ENCODE results near the gene PPOX.
A peak's percentile ranks its signal among the peaks of the same experiment; 100 is the strongest.

PPOX gene

DNA sequence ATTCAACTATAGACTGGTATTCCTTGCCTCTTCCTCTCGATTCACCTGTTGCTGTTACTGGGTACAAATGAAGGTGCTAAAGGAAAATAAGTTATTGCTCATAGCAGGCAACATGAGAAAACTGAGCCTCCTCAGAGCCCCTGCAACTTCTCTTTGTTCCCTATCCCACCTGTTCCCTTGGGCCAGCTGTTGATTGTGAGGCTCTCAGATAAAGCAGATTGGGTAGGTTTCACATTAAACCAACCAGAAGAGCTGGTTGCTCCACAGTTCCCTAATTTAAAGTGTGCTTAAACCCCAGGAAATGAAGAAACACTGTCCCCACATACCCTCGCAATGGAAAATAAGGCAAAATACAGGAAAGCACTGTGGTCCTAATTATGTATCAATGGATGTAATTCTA, 38.6 kb upstream of the PPOX start:
- DNase-seq (ENCODE audit: low spot score) = no peak
- TF ChIP-seq, protein P1, sequence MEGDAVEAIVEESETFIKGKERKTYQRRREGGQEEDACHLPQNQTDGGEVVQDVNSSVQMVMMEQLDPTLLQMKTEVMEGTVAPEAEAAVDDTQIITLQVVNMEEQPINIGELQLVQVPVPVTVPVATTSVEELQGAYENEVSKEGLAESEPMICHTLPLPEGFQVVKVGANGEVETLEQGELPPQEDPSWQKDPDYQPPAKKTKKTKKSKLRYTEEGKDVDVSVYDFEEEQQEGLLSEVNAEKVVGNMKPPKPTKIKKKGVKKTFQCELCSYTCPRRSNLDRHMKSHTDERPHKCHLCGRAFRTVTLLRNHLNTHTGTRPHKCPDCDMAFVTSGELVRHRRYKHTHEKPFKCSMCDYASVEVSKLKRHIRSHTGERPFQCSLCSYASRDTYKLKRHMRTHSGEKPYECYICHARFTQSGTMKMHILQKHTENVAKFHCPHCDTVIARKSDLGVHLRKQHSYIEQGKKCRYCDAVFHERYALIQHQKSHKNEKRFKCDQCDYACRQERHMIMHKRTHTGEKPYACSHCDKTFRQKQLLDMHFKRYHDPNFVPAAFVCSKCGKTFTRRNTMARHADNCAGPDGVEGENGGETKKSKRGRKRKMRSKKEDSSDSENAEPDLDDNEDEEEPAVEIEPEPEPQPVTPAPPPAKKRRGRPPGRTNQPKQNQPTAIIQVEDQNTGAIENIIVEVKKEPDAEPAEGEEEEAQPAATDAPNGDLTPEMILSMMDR (IDR thresholded peaks at IDR 0.05) = no peak
- H3K27ac ChIP-seq = no peak overlapping the region
- H3K4me3 ChIP-seq = no peak overlapping the region

DNA sequence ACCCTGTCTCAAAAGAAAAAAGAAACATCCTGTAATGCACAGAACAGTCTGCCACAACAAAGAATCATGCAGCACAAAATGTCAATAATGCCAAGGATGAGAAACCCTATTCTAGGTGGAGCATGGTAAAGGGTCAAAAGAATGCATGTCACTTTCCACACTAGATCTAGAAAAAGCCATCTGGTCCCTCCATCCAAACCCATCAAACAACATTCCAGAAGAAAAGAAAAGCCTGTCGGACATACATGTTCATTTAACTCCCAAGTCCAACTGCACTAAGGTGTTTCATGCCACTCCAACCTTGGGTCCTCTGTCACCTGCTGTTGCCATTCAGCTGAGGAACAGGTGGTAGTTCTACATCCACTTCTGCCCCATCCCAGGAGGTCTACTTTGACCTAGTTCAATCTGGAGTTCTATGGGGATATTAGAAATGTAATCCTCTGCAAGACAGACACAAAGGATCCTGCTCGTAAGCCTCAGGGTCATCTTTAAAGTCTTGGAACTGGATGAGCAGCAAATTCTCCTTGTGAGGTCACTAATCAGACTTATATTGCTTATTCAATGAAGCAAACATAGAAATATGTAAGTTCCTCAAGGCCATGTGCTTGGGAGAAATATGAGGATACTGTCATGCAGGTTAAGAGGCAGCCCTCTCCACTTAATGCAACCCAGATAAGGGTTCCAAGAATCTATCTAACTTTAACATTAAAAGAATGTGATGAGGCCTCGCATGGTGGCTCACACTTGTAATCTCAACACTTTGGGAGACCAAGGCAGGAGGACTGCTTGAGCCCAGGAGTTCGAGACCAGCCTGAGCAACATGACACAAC, 37.4 kb upstream of the PPOX start:
- no peak overlapping the region for H3K4me3 ChIP-seq
- no peak for DNase-seq (ENCODE audit: low spot score)
- no peak overlapping the region for H3K27ac ChIP-seq
- TF ChIP-seq, protein P1 (IDR thresholded peaks at IDR 0.05) = no peak

DNA sequence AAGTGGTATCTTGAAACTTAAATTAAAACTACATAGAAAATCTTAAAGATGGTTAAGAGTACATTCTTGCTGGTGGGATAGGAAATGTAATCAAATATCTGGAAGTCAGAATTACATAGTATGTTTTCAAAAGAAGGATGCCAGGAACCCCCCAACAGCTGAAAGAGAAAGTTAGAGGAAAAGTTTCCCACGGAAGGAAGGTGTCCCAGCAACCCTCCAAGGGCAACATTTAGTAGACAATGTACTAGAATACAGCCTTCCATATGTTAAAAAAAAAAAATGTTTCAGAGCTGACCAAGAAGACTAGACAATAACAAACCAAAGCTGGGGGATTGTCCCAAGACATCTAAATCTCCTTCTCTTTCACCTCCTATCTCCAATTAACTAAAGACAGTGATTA, 36.0 kb upstream of the PPOX start:
- H3K4me3 ChIP-seq = peak overlapping the region; percentile 22
- H3K27ac ChIP-seq = no peak overlapping the region

DNA sequence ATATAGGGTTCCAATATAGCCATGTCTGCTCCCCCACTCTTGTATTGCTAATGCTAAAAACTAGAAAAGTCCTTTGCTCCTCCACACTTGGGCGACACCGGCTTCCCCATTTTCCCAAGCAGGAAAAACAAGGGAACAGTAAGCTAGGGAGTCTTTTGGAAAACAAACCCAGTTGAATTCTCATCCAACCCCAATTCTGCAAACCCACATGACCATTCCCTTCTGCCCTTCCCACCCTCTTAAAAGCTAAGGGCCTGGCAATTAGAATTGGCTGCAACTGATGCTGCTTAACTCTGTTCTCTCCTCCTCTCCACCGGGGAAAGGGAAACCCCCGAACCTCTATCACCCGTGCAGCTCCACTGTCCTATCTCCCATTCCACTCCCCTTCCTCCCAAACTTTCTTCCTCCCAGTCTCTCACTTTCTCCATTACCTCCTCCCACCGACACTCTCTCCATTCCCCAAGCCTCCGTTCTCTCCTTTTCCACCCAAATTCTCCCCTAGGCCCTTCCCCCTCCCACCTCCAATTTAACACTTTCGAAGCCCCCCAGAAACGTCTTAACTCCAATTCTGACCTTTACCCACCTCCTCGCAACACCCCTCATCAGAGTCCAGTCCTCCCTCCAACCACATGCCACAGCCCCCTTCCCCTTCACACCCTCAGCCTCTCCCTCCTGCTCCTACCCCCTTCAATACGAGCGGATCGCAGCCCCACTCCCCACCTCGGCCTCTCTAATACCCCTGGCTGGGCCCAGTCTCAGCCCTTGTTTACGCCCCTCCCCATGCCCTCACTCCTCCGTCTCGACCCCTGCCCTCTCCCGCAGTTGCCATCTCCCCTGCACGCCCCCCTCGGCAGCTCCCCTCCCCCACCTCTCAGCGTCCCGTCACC, 34.5 kb upstream of the PPOX start:
- peak overlapping the region; percentile 85 for H3K4me3 ChIP-seq
- peak overlapping the region; percentile 95 to 98 for H3K27ac ChIP-seq
- TF ChIP-seq, protein P1 (IDR thresholded peaks at IDR 0.05) = no peak
- DNase-seq (ENCODE audit: low spot score) = peak; percentile 81

More for the DNA sequence above, 36.0 kb upstream of the PPOX start:
- TF ChIP-seq, protein P1 (IDR thresholded peaks at IDR 0.05) = no peak
- DNase-seq (ENCODE audit: low spot score) = no peak

DNA sequence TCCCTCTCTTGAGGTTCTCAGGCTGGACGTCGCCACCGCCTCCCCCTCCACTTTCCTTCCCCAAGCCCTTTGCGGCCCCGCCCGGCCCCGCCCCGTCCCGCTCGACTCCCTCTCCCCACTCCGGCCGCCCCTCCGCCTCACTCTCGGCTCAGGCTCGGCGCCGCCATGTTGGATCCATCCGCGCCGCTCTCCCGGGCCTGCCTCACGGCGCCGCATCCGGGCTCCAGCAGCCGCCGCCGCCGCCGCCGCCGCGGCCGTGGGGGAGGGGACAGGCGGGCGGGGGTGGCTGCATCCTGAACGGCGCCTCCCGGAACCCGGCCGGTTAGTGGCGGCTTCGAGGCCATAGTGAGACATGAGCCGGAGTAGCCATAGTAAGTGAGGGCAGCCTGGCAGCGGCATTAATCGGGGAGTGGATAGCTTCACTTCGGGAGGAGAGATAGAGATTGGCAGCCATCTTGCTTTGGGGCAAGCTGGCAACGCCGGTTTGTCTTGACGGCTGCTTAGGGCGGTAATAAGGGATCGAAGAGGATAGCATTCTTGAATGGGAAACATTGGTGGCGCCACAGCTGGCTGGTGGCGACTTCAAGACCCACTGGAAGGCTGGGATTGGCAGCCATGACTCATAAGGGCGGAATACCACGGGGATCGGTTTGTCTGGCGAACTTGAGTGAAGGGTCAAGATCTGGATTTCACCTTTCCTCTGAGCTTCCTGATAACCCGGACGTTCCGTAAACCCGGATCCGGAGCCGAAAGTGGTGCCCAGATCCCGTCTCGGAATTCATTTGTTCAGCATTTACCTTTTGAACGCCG, 33.6 kb upstream of the PPOX start, which contains the start of gene DEDD:
DEDD (minus strand) TSS at position 258 of the 810 bp plus-strand sequence. CDS start 8,205 bp downstream, outside the sequence.
- Histone ChIP-seq H3K27ac (peak within 1 kb of the TSS; percentile 95 to 98), H3K4me3 (peak within 1 kb of the TSS; percentile 85)
- DNase-seq (ENCODE audit: low spot score) = peak; percentile 98
- TF ChIP-seq, protein P1 (IDR thresholded peaks at IDR 0.05) = no peak

DNA sequence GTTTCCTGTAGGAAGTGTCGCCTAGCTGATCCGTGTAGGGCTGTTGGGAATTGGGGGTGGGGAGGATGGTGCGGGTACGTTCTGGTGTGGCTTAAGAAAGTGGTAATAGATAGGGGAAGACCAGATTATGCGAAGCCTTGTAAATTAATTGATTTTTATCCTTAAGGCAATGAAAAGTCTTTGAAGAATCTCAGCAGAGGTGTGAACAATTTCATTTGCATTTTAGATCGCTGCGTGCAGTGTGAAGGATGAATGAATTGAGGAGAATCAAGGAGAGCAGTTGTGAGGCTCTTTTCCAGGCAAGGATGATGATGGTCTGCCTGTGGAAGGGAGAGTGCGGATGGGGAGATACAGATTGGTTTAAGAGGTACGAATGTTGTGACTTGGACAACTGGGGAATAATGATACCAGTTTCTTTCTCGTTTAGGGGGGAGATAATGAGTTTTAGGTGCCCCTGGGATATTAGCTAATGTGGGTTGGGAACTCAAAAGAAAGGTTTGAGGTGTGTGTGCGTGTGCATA, 32.9 kb upstream of the PPOX start:
- TF ChIP-seq, protein P1 (IDR thresholded peaks at IDR 0.05) = no peak
- no peak for DNase-seq (ENCODE audit: low spot score)
- H3K27ac ChIP-seq = peak overlapping the region; percentile 95 to 98
- H3K4me3 ChIP-seq = peak overlapping the region; percentile 85

All from coronary artery (tissue), 2 donors.